8988T (cell line): ENCODE data around the gene SGIP1.
"Not testable (repeated sequence)": the region's sequence is repeated elsewhere in the genome, so short reads cannot be mapped to it uniquely, and the experiment has no call there.

Experiments
- DNase-seq: peaks from one replicate; pipeline ENCODE4 v3.0.0; 2011

The SGIP1 gene

GRCh38 chr1:66559517-66559916, 25.6 kb downstream of the SGIP1 start:
- DNase-seq, result no peak

- no peak for DNase-seq
Observed at GRCh38 chr1:66562561-66562960, 28.6 kb downstream of the SGIP1 start.

- DNase-seq, result no peak
Observed at GRCh38 chr1:66563094-66563800, 29.3 kb downstream of the SGIP1 start.

- no peak for DNase-seq
Observed at GRCh38 chr1:66563941-66564630, 30.1 kb downstream of the SGIP1 start.

- no peak for DNase-seq
Observed at GRCh38 chr1:66570196-66570595, 36.2 kb downstream of the SGIP1 start.

DNA sequence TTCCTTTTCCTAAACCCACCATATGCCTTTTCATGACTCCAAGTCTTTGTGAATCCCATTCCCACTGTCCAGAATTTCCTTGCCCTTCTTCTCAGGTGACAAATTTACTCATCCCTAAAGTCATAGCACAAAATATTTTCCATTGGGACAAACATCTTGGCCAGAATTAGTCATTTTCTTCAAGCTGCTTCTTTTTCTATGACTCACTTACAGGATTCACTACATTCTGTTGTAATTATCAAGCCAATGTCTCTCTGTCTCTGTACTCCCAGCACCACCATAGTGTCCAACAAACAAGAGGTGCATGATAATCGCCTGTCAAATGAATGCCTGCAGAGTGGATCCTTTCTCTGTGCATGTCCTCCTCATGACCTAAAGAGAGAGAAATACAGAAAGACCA, 37.8 kb downstream of the SGIP1 start:
- no peak for DNase-seq

DNA sequence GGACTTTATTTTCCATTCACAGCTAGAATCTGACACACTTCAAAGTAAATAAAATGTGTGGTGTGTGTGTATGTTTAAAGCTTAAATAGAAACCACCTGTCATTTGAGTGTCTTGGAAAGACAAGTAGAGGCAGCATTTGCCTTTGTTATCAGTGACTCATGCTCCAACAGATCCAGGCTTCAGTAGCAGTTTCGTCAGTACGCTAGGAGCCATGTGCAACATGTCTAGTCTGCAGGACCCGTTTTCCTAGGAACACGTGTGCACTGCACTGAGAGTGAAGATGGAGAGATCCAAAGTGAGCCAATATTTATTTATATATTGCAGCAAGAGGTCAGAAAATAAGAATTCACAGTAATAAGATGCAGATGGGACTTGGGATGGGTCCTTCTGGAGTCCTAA, 41.8 kb downstream of the SGIP1 start:
- no peak for DNase-seq

GRCh38 chr1:66576645-66577044, 42.7 kb downstream of the SGIP1 start:
- DNase-seq, result no peak

DNA sequence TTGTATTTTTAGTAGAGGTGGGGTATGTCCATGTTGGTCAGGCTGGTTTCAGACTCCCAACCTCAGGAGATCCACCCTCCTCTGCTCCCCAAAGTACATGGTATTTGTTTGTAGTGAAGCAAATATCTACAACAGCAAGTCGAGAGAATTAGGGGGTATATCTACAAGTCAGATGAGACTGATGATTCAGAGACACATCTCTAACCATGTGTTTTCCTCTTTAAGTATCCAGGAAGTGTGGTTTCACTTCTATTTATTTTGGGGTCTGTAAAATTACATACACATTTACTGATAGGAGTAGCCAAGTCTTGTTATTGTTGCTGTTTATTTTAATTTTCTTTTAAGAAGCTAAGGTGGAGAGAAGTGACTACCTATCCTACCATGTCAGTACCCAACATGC, 44.9 kb downstream of the SGIP1 start:
- no peak for DNase-seq

GRCh38 chr1:66580081-66580480, 46.1 kb downstream of the SGIP1 start:
- DNase-seq, result no peak

DNA sequence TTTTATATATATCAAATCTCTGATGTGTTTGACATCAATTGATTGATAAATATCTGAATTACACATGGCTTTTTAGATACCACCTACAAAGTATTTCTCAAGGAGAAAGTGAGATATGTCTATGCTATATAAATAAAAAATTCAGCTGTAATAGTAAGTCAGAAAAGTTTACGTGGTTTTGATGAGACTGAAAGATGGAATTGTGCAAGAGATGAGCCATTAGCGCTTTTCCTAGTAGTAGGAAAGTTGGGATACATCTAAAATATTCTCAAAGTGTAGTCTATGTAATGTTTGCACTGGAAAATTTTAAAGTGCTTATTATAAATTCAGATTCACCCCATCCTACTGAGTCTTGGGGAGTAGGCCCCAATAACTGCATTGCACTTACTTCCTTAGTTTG, 49.1 kb downstream of the SGIP1 start:
- DNase-seq, result no peak

GRCh38 chr1:66585002-66585401, 51.0 kb downstream of the SGIP1 start:
- no peak for DNase-seq

DNA sequence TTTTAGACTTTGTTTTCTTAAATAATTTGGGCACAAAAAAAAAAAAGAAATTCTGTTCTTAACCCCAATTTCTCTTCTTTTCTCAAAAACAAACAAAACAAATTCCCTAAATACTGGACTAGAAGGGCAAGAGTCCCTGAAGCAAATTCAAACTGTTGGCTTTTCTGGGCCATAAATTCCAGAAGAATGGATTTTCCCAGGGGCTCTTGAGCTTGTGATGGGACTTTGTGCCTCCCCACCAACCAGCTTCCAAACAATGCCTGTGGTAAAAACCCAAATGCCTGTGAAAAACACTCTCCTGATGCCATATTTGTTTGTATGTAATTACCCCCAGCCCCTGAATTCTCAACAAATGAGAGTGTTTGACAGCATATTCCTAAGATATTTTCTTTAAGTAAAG, 55.4 kb downstream of the SGIP1 start:
- no peak for DNase-seq

GRCh38 chr1:66592106-66592507, 58.2 kb downstream of the SGIP1 start:
- not testable (repeated sequence) for DNase-seq

DNA sequence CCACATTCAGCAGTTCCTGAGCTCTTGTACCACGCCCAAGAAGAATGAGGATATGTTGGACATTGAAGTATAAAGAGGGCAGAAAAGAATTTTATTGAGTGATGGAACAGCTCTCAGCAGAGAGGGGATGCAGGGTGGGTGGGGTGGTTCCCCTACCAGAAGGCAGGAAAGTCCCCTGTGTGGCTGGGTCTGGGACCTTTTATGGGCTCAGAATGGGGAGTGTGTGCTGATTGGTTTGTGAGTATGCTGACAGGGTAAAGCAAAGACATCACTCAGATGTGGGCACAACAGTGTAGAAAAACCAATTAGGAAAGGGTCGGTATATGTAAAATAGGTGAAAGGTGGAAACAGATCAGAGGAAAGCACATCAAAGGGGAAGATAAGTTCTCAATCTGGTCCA, 62.2 kb downstream of the SGIP1 start:
- no peak for DNase-seq

GRCh38 chr1:66597500-66597899, 63.5 kb downstream of the SGIP1 start:
- no peak for DNase-seq

- no peak for DNase-seq
Observed at GRCh38 chr1:66598670-66599069, 64.7 kb downstream of the SGIP1 start.

GRCh38 chr1:66599346-66599745, 65.4 kb downstream of the SGIP1 start:
- DNase-seq, result no peak

DNA sequence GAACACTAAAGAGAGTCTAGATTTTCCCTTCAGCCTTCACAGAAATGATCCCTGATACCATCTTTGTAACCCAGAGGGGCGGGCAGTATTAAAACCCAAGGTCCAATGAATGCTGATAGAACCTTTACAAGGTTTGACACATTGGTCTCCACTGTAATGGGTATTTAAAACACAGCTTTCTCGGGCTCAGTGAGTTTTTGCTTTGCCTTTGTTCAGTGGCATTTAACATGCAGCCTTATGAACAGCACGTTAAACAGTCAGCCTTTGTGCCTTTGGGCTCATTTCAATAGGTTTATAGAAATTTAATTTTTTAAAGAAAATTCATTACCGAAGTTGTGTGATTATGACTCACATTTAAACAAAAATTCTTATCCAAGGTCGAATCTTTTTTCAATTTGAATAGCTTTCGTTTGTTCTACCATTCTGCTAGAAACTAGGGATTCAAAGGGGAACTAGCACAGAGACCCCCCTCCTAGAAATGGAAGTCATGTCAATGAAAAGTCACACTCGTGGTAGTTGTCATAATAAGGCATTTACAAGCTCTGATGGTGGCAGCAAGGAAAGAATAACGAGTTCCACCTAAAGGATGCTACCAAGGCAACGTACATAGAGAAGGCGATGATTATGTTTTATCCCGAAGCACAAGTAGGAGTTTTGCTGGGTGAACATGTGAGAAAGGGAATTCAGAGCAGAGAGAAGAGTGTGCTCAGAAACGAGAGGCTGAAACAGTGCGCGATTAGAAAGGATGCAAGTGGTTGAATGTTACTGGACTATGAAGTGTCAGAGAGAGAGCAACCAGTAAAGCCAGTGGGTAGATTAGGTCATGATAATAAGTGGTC, 66.2 kb downstream of the SGIP1 start:
- DNase-seq, result no peak

- DNase-seq, result no peak
Observed at GRCh38 chr1:66605419-66605997, 71.6 kb downstream of the SGIP1 start.

DNA sequence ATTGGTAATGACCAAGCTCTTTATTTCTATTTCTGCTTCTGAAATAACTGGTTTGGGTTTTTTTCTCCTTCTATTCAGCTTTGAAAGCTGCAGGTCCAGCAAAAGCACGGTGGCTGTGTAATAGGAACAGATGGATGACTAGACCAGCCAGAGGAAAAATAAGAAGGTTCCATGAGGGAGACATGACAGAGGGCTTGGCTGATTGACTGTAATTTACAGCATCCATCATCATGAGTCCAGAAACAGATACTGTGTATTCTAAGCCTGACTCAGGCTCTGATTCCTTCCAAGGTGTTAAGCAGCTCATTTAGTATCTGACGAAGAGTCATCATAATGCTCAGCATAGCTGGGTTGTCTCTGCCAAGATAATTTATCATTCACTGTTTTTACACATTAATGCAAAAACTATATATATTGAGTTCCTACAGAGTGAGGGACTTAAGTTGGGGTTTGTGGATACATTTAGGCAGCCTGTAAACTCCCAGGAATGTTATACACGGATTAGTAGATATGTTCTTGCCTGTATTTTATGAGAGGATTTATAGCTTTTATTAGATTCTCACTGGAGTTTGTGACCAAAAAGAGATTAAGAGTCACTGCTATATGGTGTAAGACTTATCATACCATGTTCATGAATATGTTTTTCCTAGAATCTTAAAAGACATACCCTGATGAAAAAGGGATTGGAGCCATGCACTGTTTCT, 72.6 kb downstream of the SGIP1 start:
- DNase-seq, result no peak

DNA sequence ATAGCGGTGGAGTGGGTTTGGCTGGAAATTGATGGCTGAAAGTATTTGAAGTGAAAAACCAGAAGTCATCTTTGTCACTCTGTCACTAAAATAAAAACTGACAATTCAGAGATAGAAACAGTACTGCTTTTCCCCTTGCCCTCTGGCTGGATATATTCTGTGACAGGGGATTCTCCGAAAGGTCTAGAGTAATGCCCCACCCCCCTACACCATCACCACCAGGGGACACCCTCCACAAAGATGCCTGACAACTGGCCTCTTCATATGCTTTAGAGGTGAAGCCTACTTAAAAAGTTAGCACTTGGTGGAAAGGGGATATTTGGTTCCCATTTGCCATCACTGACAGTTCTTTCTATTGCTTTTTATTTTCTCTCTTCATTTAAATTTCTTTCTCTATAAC, 73.5 kb downstream of the SGIP1 start:
- no peak for DNase-seq

GRCh38 chr1:66613187-66613586, 79.2 kb downstream of the SGIP1 start:
- DNase-seq, result no peak
